GM19324 (cell line): ENCODE results near the gene ANKRD62.
"Not testable (repeated sequence)": the region's sequence is repeated elsewhere in the genome, so short reads cannot be mapped to it uniquely, and the experiment has no call there.

Experiments
- ATAC-seq: cut with Tn5 transposase; IDR thresholded peaks from one replicate; pipeline ENCODE4 v1.9.1; 2021; ENCODE audit warnings: mild to moderate bottlenecking, moderate library complexity; ENCODE audit not compliant: unreplicated experiment, low FRiP score

ANKRD62 gene

GRCh38 chr18:12064086-12064763 lies 29.4 kb upstream of the ANKRD62 start:
- ATAC-seq = no peak

- no peak for ATAC-seq
These were observed 28.2 kb upstream of the ANKRD62 start for GRCh38 chr18:12065397-12065796.

- no peak for ATAC-seq
These were observed 26.6 kb upstream of the ANKRD62 start for GRCh38 chr18:12066910-12067511.

- ATAC-seq = no peak
These were observed 26.0 kb upstream of the ANKRD62 start for GRCh38 chr18:12067671-12068070.

GRCh38 chr18:12068316-12068949 lies 25.2 kb upstream of the ANKRD62 start:
- ATAC-seq = not testable (repeated sequence)

- no peak for ATAC-seq
These were observed 24.7 kb upstream of the ANKRD62 start for GRCh38 chr18:12068950-12069320.

GRCh38 chr18:12071066-12071465 lies 22.6 kb upstream of the ANKRD62 start:
- ATAC-seq = not testable (repeated sequence)

- no peak for ATAC-seq
These were observed 20.6 kb upstream of the ANKRD62 start for GRCh38 chr18:12072996-12073395.

- no peak for ATAC-seq
These were observed 18.9 kb upstream of the ANKRD62 start for GRCh38 chr18:12074736-12075135.

GRCh38 chr18:12076424-12077140 lies 17.1 kb upstream of the ANKRD62 start:
- no peak for ATAC-seq

GRCh38 chr18:12077994-12078393 lies 15.6 kb upstream of the ANKRD62 start:
- not testable (repeated sequence) for ATAC-seq

GRCh38 chr18:12079491-12080237 lies 14.0 kb upstream of the ANKRD62 start:
- no peak for ATAC-seq

- ATAC-seq = no peak
These were observed 8.5 kb upstream of the ANKRD62 start for GRCh38 chr18:12085136-12085535.

- ATAC-seq = no peak
These were observed 7.9 kb upstream of the ANKRD62 start for GRCh38 chr18:12085786-12086185.

GRCh38 chr18:12086249-12086648 lies 7.4 kb upstream of the ANKRD62 start:
- no peak for ATAC-seq

- ATAC-seq = no peak
These were observed 6.8 kb upstream of the ANKRD62 start for GRCh38 chr18:12086677-12087470.

- ATAC-seq = no peak
These were observed 6.1 kb upstream of the ANKRD62 start for GRCh38 chr18:12087471-12088025.

- no peak for ATAC-seq
These were observed 5.5 kb upstream of the ANKRD62 start for GRCh38 chr18:12088096-12088495.

- no peak for ATAC-seq
These were observed 4.8 kb upstream of the ANKRD62 start for GRCh38 chr18:12088731-12089375.
